ENCODE measurements around the gene SPON1. TPM values are rescaled to one million over a fixed set of nuclear protein-coding genes. Genes with fewer than 3 reads are reported as not detected.

The SPON1 gene
- total and polyA plus RNA-seq, 11 donors = 1.6 to 20.0 (median 6.8) TPM

DNA sequence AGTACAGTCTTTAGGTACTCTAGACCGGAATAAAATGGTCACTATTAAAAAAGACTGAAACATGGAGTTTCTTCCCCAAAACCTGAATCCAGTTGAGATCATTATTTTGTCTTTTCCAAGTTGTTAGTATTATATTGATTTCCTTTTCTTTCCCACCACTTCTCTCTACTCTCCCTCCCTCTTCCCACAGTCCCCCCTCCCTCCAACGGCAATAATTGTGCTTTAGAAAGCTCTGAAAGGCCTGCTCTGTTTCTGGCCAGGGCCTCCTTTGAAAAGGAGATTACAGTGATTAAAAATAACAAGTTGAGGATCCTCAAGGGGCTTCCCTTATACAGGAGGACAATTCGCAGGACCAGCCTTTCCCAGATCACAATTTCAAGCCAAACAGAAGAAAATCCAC, 3.5 kb downstream of the SPON1 start:
- WGBS, 4 donors = 65 to 72% (median 69%) methylated on average over 3 of the region's 3 CpGs
- intact Hi-C loops (cut with DNase I) = no loop called here
- Histone ChIP-seq H3K27ac (peak overlapping the region in 2 of 12 donors; percentile 11 to 15), H3K9me3 (no peaks in the 10 kb centered on the region), H3K4me3 (no peak overlapping the region), H3K36me3 (no peaks in the 10 kb centered on the region), H3K27me3 (peaks cover 10 to 87% (median 51%) of the 10 kb centered on the region in 9 donors), H3K4me1 (peaks cover 0 to 30% (median 9%) of the 10 kb centered on the region in 12 donors)
- ATAC-seq = no peak
- TF ChIP-seq, protein P1, sequence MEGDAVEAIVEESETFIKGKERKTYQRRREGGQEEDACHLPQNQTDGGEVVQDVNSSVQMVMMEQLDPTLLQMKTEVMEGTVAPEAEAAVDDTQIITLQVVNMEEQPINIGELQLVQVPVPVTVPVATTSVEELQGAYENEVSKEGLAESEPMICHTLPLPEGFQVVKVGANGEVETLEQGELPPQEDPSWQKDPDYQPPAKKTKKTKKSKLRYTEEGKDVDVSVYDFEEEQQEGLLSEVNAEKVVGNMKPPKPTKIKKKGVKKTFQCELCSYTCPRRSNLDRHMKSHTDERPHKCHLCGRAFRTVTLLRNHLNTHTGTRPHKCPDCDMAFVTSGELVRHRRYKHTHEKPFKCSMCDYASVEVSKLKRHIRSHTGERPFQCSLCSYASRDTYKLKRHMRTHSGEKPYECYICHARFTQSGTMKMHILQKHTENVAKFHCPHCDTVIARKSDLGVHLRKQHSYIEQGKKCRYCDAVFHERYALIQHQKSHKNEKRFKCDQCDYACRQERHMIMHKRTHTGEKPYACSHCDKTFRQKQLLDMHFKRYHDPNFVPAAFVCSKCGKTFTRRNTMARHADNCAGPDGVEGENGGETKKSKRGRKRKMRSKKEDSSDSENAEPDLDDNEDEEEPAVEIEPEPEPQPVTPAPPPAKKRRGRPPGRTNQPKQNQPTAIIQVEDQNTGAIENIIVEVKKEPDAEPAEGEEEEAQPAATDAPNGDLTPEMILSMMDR (IDR thresholded peaks at IDR 0.05) = no peak
- no peak for TF ChIP-seq POLR2A (IDR thresholded peaks at IDR 0.05)
- no peak for DNase-seq

DNA sequence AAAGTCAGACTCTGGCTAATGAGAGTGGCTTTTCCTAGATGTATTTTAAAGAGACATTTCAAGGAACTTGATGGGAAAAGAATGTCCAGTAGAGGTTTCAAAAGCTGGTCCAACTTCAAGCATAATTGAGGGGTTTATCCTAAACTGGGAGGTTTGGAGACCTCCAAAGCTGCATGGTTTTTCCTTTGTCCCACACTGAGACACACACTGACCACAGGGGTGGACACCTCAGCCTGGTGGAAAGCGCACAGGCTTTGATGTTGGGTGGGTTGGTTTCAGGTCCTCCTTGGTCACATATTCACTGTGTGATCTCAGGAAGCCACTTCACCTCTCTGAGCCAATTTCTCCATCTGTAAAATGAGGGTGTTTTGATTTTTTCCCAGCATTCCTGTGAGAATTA, 4.0 kb downstream of the SPON1 start:
- DNase-seq (no peak), ATAC-seq (no peak)
- 82 to 100% (median 100%) methylated on average over 1 of the region's 1 CpG for WGBS, 4 donors
- Histone ChIP-seq H3K27ac (peak overlapping the region in 2 of 12 donors; percentile 11 to 15), H3K9me3 (no peaks in the 10 kb centered on the region), H3K4me1 (peaks cover 0 to 35% (median 9%) of the 10 kb centered on the region in 12 donors), H3K27me3 (peaks cover 10 to 83% (median 51%) of the 10 kb centered on the region in 9 donors), H3K36me3 (no peaks in the 10 kb centered on the region), H3K4me3 (no peak overlapping the region)
- intact Hi-C loops (cut with DNase I) = no loop called here
- TF ChIP-seq POLR2A (IDR thresholded peaks at IDR 0.05) = no peak
- TF ChIP-seq, protein P1 (IDR thresholded peaks at IDR 0.05) = no peak

DNA sequence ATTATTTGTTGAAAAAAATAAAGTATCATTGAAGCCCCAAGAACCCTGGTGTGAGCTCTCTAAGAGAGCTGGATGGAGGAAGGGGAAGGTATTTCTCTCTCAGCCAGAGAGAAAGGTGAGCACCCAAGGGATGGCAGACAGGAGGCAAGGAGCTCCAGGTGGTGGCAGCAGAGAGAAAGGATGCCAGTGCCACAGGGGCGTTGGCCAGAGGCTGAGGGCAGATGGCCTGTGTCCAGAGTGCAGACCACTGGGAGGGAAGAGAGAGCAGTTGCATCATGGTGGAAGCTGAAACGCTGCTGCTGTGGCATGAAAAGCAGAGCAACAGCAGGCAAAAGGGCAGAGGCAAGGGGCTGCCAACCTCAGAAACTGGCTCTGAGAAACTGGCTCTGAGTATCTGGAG, 8.5 kb downstream of the SPON1 start:
- Histone ChIP-seq H3K27ac (no peak overlapping the region), H3K4me3 (no peak overlapping the region), H3K27me3 (peaks cover 0 to 38% (median 15%) of the 10 kb centered on the region in 9 donors), H3K4me1 (peaks cover 0 to 23% (median 12%) of the 10 kb centered on the region in 12 donors), H3K36me3 (no peaks in the 10 kb centered on the region), H3K9me3 (no peaks in the 10 kb centered on the region)
- 56 to 64% (median 59%) methylated on average over 2 of the region's 2 CpGs for WGBS, 4 donors
- DNase-seq (peak in 2 of 5 donors; percentile 28 to 54), ATAC-seq (peak in 3 of 4 donors; percentile 40 to 52 (median 49))
- intact Hi-C loops (cut with DNase I) = loop anchor here in 3 of 10 donors (5.0 kb wide), 3 partner anchors 51 to 176 kb away; no protein-coding TSS in a partner anchor
- no peak for TF ChIP-seq POLR2A (IDR thresholded peaks at IDR 0.05)
- TF ChIP-seq, protein P1 (IDR thresholded peaks at IDR 0.05) = peak in 8 of 12 donors; percentile 10 to 45 (median 22)

- Histone ChIP-seq H3K27me3 (peaks cover 0 to 26% (median 8%) of the 10 kb centered on the region in 9 donors), H3K4me3 (no peak overlapping the region), H3K27ac (peak overlapping the region in 1 of 12 donors; percentile 0), H3K36me3 (no peaks in the 10 kb centered on the region), H3K4me1 (peaks cover 0 to 23% (median 12%) of the 10 kb centered on the region in 12 donors), H3K9me3 (no peaks in the 10 kb centered on the region)
- DNase-seq (no peak), ATAC-seq (peak; percentile 63 to 83 (median 76))
- WGBS, 4 donors = 42 to 47% (median 45%) methylated on average over 2 of the region's 2 CpGs
- no peak for TF ChIP-seq POLR2A (IDR thresholded peaks at IDR 0.05)
- TF ChIP-seq, protein P1 (IDR thresholded peaks at IDR 0.05) = no peak
- intact Hi-C loops (cut with DNase I) = loop anchor here in 3 of 10 donors (5.0 kb wide), 3 partner anchors 50 to 175 kb away; no protein-coding TSS in a partner anchor
Measured at GRCh38 chr11:13972043-13972910, 9.8 kb downstream of the SPON1 start.

Measured in heart left ventricle (tissue), 16 donors.